ENCODE data around the gene TBC1D24. TPM values are rescaled to one million over a fixed set of nuclear protein-coding genes. Genes with fewer than 3 reads are reported as not detected.

TBC1D24 gene
- total RNA-seq, 4 donors from 2014 or later, result 8.3 to 19.3 (median 11.6) TPM

GRCh38 chr16:2483939-2484897 is 9.3 kb downstream of the TBC1D24 start:
- Histone ChIP-seq H3K27me3 (no peaks in the 10 kb centered on the region), H3K4me3 (no peak overlapping the region), H3K9me3 (no peaks in the 10 kb centered on the region), H3K4me1 (peaks cover 11 to 28% (median 16%) of the 10 kb centered on the region in 4 donors), H3K36me3 (no peaks in the 10 kb centered on the region), H3K27ac (peak overlapping the region in 2 of 4 donors; percentile 54 to 87)
- 89 to 90% methylated on average over 3 to 16 of the region's 16 CpGs for WGBS, 2 donors (ENCODE audit: low coverage in 1 of 2)
- TF ChIP-seq POLR2A (IDR thresholded peaks at IDR 0.05) (no peak), EP300 (IDR thresholded peaks at IDR 0.05; ENCODE audit: low read depth) (no peak), CTCF (IDR thresholded peaks at IDR 0.05) (no peak), POLR2AphosphoS5 (IDR thresholded peaks at IDR 0.05) (no peak)
- no peak for DNase-seq
- in situ Hi-C loops (cut with MboI; ENCODE audit: low pct_ligation_motif_present in 1 of 4, low pct_unique_long_range_greater_than_20kb in 1 of 4, low sequenced_read_pairs in 3 of 4) (loop anchor here in 3 of 4 donors (25.0 kb wide), 3 partner anchors 147 to 322 kb away; partner anchors contain the start of genes ABCA3 (in 2 of the 3), CASKIN1 (in 1 of the 3) and TRAF7 (in 1 of the 3)), intact Hi-C loops (cut with DNase I; ENCODE audit: low total_unique reads) (no loop called here)

GRCh38 chr16:2484898-2485508 is 10.1 kb downstream of the TBC1D24 start:
- DNase-seq, result no peak
- H3K27ac ChIP-seq, result no peak overlapping the region
- no peak overlapping the region for H3K4me3 ChIP-seq
- H3K4me1 ChIP-seq, result peaks cover 11 to 28% (median 16%) of the 10 kb centered on the region in 4 donors
- in situ Hi-C loops (cut with MboI; ENCODE audit: low pct_ligation_motif_present in 1 of 4, low pct_unique_long_range_greater_than_20kb in 1 of 4, low sequenced_read_pairs in 3 of 4) (loop anchor here in 3 of 4 donors (25.0 kb wide), 3 partner anchors 148 to 323 kb away; partner anchors contain the start of genes ABCA3 (in 2 of the 3), CASKIN1 (in 1 of the 3) and TRAF7 (in 1 of the 3)), intact Hi-C loops (cut with DNase I; ENCODE audit: low total_unique reads) (no loop called here)
- no peaks in the 10 kb centered on the region for H3K27me3 ChIP-seq
- 84 to 92% methylated on average over 3 to 13 of the region's 13 CpGs for WGBS, 2 donors (ENCODE audit: low coverage in 1 of 2)
- TF ChIP-seq CTCF (IDR thresholded peaks at IDR 0.05), result no peak
- no peak for TF ChIP-seq EP300 (IDR thresholded peaks at IDR 0.05; ENCODE audit: low read depth)
- TF ChIP-seq POLR2AphosphoS5 (IDR thresholded peaks at IDR 0.05), result no peak
- no peak for TF ChIP-seq POLR2A (IDR thresholded peaks at IDR 0.05)
- H3K36me3 ChIP-seq, result no peaks in the 10 kb centered on the region
- H3K9me3 ChIP-seq, result no peaks in the 10 kb centered on the region

- in situ Hi-C loops (cut with MboI; ENCODE audit: low pct_ligation_motif_present in 1 of 4, low pct_unique_long_range_greater_than_20kb in 1 of 4, low sequenced_read_pairs in 3 of 4), result loop anchor here in 3 of 4 donors (25.0 kb wide), 3 partner anchors 149 to 324 kb away; partner anchors contain the start of genes ABCA3 (in 2 of the 3), CASKIN1 (in 1 of the 3) and TRAF7 (in 1 of the 3)
- no peak for DNase-seq
Observed at GRCh38 chr16:2485811-2486507, 11.0 kb downstream of the TBC1D24 start.

More at GRCh38 chr16:2485811-2486507, 11.0 kb downstream of the TBC1D24 start:
- no peak overlapping the region for H3K4me3 ChIP-seq
- TF ChIP-seq EP300 (IDR thresholded peaks at IDR 0.05; ENCODE audit: low read depth) (no peak), POLR2A (IDR thresholded peaks at IDR 0.05) (no peak), CTCF (IDR thresholded peaks at IDR 0.05) (no peak)
- H3K27me3 ChIP-seq, result no peaks in the 10 kb centered on the region
- H3K36me3 ChIP-seq, result no peaks in the 10 kb centered on the region
- intact Hi-C loops (cut with DNase I; ENCODE audit: low total_unique reads), result no loop called here
- H3K27ac ChIP-seq, result no peak overlapping the region
- 82% methylated on average over 33 of the region's 33 CpGs; no CpG with 5 or more reads in 1 of the 2 donors for WGBS, 2 donors (ENCODE audit: low coverage in 1 of 2)
- H3K9me3 ChIP-seq, result no peaks in the 10 kb centered on the region
- H3K4me1 ChIP-seq, result peaks cover 10 to 28% (median 11%) of the 10 kb centered on the region in 4 donors
